Panc1 (cell line): Measurements from ENCODE around the gene PPP4R2.

Experiments
- POLR2AphosphoS5 ChIP-seq: IDR thresholded peaks from 2 replicates; pipeline ENCODE4 v1.6.1; 2012; ENCODE audit warnings: mild to moderate bottlenecking, low read depth, low read length, moderate library complexity
- REST ChIP-seq, 2 experiments: IDR thresholded peaks; 2 replicates each; pipeline ENCODE4 v1.6.1; 2011 to 2012; ENCODE audit warnings: low read depth in 2 of 2, control low read depth in 1 of 2, low read length in 1 of 2, mild to moderate bottlenecking in 1 of 2, moderate library complexity in 1 of 2; ENCODE audit not compliant: insufficient read depth in 1 of 2
- SIN3A ChIP-seq: IDR thresholded peaks from 2 replicates; pipeline ENCODE4 v1.6.1; 2012; ENCODE audit warnings: low read depth, mild to moderate bottlenecking, low read length, moderate library complexity, borderline replicate concordance; ENCODE audit not compliant: insufficient read depth
- TF ChIP-seq, protein P1 (sequence below): fragments of 450-650 bp; IDR thresholded peaks from 2 replicates; pipeline ENCODE4 v1.5.1; 2017; ENCODE audit warnings: mild to moderate bottlenecking

GRCh38 chr3:72950372-72950771 is 46.2 kb upstream of the PPP4R2 start:
- TF ChIP-seq, protein P1, sequence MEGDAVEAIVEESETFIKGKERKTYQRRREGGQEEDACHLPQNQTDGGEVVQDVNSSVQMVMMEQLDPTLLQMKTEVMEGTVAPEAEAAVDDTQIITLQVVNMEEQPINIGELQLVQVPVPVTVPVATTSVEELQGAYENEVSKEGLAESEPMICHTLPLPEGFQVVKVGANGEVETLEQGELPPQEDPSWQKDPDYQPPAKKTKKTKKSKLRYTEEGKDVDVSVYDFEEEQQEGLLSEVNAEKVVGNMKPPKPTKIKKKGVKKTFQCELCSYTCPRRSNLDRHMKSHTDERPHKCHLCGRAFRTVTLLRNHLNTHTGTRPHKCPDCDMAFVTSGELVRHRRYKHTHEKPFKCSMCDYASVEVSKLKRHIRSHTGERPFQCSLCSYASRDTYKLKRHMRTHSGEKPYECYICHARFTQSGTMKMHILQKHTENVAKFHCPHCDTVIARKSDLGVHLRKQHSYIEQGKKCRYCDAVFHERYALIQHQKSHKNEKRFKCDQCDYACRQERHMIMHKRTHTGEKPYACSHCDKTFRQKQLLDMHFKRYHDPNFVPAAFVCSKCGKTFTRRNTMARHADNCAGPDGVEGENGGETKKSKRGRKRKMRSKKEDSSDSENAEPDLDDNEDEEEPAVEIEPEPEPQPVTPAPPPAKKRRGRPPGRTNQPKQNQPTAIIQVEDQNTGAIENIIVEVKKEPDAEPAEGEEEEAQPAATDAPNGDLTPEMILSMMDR = no peak
- TF ChIP-seq POLR2AphosphoS5 = no peak
- no peak for TF ChIP-seq SIN3A
- no peak for TF ChIP-seq REST (IDR thresholded peaks at IDR 0.05; ENCODE audit: insufficient read depth in 1 of 2, low read depth in 2 of 2, low read length in 1 of 2)
